Activated CD4-positive, CD25-positive, alpha-beta regulatory T cell treated with anti-CD3 and anti-CD28 coated beads, Interleukin-2, amount 50 U/mL, for 72 hours (primary cell): ENCODE data around the gene NDST4.
"Not testable (repeated sequence)": the region's sequence is repeated elsewhere in the genome, so short reads cannot be mapped to it uniquely, and the experiment has no call there.

Experiments
- DNase-seq: peaks from one replicate; pipeline ENCODE4 v3.0.0; 2021

NDST4 gene

GRCh38 chr4:115053313-115053712 is 60.1 kb downstream of the NDST4 start:
- DNase-seq: no peak

GRCh38 chr4:115042496-115042895 is 70.9 kb downstream of the NDST4 start:
- no peak for DNase-seq

GRCh38 chr4:115030281-115030680 is 83.1 kb downstream of the NDST4 start:
- no peak for DNase-seq

DNA sequence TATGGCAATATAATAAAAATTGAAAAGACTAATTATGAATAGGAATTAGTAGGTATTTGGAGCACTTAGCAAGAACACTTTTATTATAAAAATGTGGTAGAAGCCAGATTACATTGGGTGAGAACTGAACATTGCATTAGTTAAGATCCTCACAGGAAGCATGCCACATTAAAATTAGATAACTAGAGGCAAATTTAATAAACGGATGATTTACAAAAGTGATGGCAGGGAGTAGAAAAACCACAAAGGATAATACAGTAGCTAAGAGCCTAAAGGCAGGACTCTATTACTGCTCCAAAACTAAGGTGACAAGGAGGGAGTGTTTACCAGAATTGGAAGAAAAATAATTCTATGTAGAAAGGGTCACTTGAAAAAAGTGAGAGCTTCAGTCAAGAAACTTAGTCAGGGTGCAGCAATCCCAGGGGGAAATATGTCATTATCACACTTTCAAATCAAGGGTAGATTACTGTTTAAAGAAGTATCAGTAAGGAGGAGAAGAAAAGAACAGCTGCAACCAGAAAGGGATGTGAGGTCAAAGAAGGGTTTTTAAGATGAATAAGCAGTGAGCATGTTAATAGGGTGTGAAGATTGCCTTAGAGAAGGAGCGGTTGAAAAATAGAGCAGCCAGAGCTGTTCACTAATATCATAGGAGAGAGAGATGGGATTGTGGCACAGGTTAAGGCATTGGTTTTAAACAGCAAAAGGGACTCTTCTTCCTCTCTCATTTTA is 84.6 kb downstream of the NDST4 start:
- no peak for DNase-seq

DNA sequence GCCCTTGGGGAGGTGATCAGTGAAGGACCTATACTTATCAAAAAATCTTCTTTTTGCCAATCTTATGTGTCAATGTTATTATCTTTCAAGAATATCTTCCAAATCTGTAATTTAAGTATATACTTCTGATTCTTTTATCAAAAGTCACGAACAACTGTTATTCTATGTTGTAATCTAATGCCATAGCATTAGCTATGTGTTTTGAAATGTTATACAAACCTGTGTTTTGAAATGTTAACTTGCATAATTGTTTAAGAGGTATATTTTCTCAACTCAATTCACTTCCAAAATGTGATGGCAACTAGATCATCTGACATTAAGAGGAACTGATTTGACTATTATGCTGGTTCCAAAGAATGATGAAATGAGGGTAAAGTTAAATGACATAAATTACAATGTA is 113.5 kb downstream of the NDST4 start:
- DNase-seq: no peak

- no peak for DNase-seq
Measured at GRCh38 chr4:114998316-114998715, 115.1 kb downstream of the NDST4 start.

DNA sequence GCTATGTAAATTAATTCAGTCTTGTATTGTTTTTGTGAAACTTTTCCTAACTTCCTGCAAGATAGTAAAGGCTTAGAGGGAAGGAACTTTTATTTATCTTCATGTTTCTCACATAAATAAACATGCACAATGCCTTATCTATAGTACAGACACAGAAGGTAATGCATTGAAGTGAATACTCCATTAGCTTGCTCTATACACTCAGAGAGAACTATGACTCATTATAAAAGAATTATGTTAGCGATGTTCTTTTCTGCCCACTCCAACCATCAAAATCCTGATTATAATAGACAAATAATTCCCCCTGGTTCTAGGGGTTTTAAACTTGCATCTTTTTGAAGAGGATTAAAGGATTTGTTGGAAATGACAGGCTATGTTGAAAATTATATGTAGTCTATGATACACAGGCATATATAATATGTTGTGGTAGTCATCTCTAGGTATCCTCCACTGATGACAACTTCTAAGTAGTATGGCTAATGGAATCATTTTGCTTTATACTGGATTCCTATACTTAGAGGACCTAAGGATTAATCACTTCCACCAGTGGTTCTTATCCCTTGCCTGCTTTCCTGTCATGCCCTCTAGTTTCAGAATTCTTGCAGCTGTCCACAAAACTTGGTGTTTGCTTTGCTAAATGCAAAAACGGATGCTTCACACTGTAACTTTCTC is 115.7 kb downstream of the NDST4 start:
- DNase-seq: no peak

DNA sequence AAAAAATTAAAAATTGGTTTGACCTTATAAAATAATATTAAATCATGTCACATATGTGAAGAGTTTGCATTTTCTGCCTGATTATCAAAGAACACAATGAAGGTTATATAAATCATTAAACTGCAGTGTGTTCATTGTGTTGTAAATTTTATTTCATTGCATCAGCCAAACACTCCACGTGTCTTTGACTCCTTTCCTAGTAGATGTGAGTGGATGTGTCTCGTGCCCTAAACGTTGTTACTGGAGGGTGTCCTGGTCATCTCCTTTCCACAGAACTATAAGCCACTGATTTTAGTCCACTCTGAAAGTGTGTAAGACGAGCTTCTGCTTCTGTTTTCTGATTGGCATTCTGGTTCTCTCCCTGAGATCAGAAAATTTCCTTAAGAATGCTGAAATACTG is 127.3 kb downstream of the NDST4 start:
- DNase-seq: no peak

- DNase-seq: no peak
Measured at GRCh38 chr4:114980932-114981708, 132.3 kb downstream of the NDST4 start.

- not testable (repeated sequence) for DNase-seq
Measured at GRCh38 chr4:114980399-114980798, 133.0 kb downstream of the NDST4 start.

DNA sequence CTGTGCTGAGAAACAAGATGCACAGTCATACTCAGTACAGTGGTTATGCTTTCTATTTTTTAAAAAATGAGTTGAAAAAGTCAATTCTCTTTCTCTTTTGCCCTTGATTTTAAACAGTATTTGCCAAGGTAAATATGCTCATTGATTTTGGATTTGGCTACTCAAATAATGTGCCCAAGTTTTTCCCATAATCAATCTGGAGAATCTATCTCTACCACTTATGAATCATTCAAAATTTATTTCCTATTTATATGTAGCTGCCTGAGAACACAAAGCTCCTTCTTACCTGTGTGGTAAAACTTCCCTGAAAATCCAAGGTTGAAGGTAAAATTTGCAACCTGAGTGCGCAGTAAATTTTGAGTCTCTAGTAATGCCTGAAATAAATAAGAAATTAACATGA is 136.5 kb downstream of the NDST4 start:
- no peak for DNase-seq

- no peak for DNase-seq
Measured at GRCh38 chr4:114964026-114964425, 149.4 kb downstream of the NDST4 start.

DNA sequence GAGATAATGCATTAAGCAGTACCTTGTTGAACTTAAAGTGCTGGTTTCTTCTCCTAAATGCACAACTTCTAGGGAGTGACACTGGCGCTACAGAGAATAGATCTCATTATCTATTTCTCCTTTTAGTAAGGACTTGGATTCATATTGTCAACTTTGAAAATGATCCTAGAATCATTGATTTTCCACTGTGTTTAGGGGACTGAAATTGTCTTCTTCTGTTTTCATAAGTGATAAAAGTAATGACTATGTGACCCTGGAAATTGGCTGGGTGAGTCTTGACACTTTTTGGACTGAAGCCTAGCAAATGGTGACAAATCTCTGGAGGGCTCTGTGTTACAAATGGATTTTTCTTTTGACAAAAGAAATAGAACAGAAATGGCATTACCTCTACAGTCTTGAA is 167.8 kb downstream of the NDST4 start:
- no peak for DNase-seq

DNA sequence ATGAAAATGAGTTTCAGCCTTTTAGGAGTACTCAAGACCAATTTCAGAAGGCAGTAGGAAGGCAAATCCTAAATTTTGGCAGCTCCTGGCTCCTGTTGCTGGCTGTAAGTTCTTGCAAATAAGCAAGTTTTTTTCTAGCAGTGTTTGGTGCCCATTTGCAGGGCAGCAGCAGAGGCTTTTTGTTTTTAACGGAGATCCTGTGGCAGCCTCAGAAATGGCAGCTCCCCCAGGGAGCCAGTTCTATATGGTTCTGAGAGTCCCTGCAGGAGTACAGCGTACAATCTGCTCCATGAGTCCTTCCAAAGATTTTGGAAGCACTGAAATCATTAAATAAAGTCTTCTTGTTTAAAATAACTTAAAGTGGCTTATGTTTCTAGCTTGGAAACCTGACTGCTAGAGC is 171.9 kb downstream of the NDST4 start:
- no peak for DNase-seq

DNA sequence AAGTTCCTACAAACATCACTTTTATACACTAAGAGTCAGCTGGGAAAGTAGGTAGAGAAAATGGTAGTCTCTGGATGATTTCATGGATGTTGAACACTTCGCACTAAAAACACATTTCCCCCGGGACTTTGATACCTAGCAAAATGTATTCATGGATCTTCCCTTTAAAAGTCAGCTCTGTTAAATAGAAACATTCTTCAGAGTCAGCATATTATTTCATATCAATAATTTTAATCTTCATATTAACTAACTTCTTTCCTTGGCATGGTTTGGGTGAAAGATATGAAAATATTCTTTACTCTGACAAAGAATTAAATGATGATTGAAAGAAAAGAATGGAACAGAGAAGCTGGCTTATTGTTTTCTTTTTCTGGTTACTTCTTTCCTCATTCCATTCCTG is 185.5 kb downstream of the NDST4 start:
- no peak for DNase-seq

- no peak for DNase-seq
Measured at GRCh38 chr4:114926583-114926982, 186.8 kb downstream of the NDST4 start.

GRCh38 chr4:114924311-114924710 is 189.1 kb downstream of the NDST4 start:
- no peak for DNase-seq

DNA sequence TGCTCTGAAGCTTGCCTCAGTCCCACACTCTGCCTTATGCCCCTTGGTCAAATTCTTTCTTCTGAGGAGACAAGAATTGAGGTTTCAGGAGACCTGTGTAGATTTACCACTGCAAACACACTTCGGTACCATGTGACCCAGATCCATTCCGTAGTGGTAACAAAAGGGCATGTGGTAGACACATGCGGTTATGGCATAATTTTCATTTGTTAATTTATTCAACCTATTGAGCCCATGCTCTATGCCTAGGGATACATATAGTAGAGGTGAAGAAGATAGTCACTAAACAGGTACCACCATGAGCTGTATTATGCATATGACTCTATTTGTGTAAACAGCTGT is 190.9 kb downstream of the NDST4 start:
- no peak for DNase-seq

DNA sequence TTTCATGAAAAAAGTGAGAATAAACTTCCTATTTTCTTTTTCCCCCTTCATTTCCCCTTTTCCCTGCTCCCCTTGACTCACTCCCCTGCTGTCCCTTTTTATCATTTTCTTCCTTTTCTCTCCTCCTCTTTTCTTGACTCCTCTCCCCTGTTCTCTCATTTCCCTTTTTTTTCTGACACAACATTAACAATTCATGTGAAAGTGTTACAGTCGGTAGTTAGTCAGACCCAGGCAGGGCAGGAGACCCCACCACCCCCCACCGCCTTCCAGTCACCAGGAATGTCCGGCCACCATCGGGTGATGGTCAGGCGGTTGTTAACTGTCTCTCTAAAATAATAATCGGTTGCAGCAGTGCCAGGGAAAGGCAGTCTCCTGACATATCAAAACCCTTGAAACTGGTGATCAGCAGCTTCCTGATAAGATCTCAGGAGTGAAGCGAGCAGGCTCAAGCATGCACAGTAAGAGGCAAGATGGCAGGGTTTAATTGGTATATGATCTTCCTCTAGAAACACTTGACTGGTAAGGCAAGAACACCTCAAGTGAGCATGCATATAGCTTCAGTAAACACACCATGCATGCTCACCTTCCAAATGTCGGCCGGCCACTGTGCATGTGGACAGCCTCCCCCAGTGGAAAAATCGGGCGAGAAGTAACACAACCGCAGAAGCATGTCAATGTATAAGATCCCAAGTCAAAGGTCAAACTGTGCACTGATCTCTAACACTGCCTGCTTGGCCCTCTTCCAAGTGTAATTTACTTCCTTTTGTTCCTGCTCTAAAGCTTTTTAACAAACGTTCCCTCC is 191.4 kb downstream of the NDST4 start:
- DNase-seq: no peak

DNA sequence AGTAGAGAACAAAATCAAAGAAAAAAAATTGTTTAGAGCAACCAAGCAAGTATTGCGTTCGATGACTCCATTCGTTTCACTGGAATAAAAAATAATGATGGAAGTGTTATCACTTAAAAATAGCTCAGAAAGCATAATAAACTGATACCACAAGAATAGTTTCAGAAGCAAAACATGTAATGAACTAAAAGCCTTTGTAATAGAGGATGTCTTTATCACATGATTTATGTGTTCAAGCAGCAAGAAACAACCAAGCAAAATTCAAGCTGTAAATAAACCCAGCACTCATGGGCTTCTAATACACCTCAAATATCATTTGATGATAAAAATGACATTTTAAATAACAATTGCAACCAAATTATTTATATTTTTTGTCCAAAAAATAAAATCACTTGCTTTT is 192.2 kb downstream of the NDST4 start:
- DNase-seq: no peak

DNA sequence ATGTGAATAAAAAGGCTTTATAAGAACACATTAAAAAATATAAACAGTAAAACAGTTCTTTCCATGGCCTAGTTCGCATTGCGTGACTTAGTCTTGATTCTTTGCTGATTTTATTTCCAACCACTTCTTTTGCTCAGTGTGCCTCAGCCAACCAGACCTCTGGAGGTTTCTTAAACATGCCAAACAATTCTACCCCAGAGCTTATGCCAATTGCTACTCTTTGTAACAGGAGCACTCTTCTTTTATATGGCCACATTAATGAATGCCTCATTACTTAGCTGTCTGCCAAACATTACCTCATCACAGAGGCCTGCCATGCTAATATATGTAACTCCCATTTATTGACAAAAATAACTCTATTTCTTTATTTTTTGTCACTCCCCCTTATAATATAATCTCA is 202.3 kb downstream of the NDST4 start:
- no peak for DNase-seq

GRCh38 chr4:114907568-114907967 is 205.9 kb downstream of the NDST4 start:
- no peak for DNase-seq

DNA sequence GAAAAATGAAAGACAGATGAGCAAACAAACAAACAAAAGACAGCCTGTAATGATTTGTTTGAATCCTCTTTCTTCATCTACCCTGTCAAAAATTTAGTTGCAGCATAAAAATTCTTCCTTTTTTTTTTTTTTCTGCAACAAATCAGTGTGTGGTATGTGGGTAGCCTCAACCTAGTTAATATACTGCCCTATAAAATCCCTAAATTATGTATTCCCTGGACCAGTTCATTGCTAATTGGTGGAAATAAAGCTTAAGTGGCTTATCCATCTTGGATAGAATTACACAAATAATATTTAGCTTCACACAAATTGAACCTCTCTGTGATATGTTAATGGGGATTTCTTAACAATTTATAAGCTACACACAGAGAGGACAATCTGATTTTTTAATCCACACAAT is 208.4 kb downstream of the NDST4 start:
- DNase-seq: no peak
